ENCODE data around the gene KRT39.

- no peak for TF ChIP-seq HEYL (CRISPR knock-in tag; IDR thresholded peaks at IDR 0.05)
- TF ChIP-seq HOXB5 (CRISPR knock-in tag; IDR thresholded peaks at IDR 0.05), result no peak
- no peak for TF ChIP-seq RAD21 (conservative IDR thresholded peaks at IDR 0.05 in 1 of 2, IDR thresholded peaks at IDR 0.05 in 1 of 2)
- TF ChIP-seq CTCF (IDR thresholded peaks at IDR 0.05), result no peak
- TF ChIP-seq E2F6 (IDR thresholded peaks at IDR 0.05; ENCODE audit: borderline replicate concordance, low read depth), result no peak
- no peak for TF ChIP-seq FOSL2 (IDR thresholded peaks at IDR 0.05)
- no peak for TF ChIP-seq FOSL2 (CRISPR knock-in tag; IDR thresholded peaks at IDR 0.05)
- TF ChIP-seq HOXA7 (CRISPR knock-in tag; IDR thresholded peaks at IDR 0.05), result no peak
- no peak for TF ChIP-seq BCL3 (IDR thresholded peaks at IDR 0.05)
These were observed 8.4 kb downstream of the KRT39 start for GRCh38 chr17:40958086-40958953.

Measured in A549 (cell line).